NOMO-1 treated with dmso at 0.1 percent for 144 hours (cell line): ENCODE results near the gene RIOK1.

Experiments
- DNase-seq: peaks from one replicate; lab custom pipeline; 2025; ENCODE audit not compliant: unreplicated experiment; lab: John Stamatoyannopoulos, UW

The RIOK1 gene

DNA sequence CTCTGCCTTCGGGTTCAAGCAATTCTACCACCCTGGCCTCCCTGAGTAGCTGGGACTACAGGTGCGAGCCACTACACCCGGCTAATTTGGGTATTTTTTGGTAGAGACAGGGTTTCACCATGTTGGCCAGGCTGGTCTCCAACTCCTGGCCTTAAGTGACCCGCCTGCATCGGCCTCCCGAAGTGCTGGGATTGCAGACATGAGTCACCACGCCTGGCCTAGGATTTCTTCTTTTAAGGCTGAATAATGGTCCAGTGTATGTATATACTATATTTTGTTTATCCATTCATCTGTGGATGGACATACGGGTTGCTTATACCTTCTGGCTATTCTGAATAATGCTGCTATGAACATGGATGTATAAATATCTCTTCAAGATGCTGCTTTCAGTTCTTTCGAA, 17.1 kb downstream of the RIOK1 start:
- DNase-seq = no peak

DNA sequence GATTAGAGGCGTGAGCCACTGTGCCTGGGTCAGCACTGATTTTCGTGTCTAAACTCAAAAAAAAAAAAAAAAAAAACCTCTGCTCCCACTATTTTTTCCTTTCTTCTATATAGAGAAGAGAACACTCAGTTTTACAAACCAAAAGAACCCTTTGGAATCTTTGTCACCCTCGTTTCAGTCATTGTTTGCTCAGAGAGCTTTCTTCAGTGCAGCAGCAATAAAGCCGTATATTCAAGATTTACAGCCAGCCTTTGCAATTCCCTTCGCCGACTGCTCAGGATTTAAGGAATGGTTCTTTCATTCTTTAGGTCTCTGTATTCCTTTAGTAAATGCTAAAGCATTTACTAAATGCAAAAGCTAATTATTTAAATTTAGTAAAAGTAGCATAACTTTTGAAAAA, 20.1 kb downstream of the RIOK1 start:
- DNase-seq = no peak

DNA sequence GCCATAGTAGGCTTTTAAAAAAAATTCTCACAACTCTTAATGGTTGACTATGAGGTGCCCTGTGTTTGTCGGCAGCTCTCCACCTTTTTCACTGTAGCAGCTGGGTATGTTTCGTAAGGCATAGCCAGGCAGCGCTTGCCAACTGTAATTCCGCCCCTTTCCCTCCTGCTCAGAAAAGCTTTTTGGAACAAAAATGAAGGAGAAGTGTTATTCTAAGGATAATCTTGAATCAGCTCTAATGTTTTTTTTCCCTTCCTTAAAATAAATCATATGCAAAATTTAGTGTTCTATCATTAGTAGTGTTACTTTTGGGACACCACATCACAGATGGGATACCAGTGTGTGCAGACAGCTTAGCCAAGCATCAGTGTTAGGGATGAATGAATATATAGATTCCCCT, 21.2 kb downstream of the RIOK1 start:
- DNase-seq = no peak

DNA sequence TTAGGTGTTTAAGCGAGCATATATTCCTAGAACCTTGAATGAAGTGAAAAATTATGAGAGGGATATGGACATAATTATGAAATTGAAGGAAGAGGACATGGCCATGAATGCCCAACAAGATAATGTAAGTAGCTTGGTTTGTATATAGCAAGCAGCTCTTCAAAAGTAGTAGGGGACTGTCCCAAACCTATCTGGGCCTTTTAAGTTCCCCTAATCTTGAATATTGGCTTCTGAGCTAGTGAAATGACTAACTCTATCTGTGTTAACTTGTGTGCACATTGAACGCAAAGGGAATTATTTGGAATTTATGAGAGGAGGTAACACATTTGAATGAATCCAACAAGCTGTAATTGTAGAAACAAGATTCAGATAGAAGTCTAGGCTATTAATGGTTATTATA, 21.7 kb downstream of the RIOK1 start:
- DNase-seq = no peak

DNA sequence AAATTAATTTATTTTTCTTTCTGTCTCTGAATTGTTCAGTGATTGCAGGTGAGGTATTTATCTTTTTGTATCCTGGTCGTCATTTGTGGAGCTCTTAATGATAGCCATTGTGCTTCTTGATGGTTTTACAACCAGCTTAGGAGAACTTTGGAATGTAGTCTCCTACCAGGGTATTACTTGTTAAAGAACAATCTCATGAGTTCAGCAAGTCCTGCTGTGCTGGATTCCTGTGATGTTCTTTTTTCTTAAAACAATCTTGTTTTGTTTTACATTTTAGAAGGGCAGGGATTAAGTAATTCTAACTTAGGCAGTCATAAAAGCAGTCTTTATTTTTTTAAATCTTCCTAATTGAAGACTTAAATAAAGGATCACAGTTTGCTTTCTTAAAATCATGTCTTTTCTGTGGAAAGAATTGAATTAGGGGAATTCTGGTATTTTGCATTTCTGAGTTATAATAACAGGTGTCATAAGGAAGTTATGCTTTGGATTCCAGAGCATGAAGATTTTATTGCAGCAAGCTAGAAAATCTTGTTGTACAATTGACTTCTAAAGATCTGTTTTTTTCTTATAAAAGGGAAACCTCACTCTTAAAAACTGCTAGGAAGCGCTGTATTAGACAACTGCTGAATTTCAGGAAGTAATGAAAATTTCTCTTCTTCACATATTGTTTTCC, 23.7 kb downstream of the RIOK1 start:
- no peak for DNase-seq

DNA sequence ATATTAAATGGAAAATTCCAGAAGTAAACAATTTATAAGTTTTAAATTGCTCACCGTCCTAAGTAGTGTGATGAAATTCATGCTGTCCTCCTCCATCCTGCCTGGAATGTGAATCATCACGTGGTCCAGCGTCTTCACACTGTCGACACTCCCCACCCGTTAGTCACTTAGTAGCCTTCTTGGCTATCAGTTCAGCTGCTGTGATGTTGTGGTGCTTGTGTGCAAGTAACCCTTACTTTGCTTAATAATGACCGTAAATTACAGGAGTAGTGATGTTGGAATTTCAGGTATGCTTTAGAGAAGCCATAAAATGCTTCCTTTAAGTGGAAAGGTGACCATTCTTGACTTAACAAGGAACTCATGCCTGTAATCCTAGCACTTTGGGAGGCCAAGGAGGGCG, 25.2 kb downstream of the RIOK1 start:
- no peak for DNase-seq

DNA sequence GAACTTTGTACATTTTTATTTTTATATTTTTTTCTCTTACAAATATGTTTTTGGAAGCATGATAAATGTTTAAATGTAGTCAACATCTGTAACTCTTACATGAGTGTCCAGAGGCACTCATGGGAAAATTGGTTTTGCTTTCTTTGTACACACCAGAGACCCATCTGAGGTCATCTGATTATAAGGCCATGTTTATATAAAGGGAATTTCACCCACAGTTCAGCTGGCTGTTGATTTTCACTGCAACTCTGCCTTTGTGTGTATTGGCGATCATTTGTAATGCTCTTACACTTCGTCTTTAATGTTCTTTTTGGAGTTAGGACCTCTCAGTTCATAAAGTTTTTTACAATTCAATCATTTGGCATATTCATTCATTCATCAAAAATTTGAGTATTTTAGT, 28.1 kb downstream of the RIOK1 start:
- DNase-seq = no peak

DNA sequence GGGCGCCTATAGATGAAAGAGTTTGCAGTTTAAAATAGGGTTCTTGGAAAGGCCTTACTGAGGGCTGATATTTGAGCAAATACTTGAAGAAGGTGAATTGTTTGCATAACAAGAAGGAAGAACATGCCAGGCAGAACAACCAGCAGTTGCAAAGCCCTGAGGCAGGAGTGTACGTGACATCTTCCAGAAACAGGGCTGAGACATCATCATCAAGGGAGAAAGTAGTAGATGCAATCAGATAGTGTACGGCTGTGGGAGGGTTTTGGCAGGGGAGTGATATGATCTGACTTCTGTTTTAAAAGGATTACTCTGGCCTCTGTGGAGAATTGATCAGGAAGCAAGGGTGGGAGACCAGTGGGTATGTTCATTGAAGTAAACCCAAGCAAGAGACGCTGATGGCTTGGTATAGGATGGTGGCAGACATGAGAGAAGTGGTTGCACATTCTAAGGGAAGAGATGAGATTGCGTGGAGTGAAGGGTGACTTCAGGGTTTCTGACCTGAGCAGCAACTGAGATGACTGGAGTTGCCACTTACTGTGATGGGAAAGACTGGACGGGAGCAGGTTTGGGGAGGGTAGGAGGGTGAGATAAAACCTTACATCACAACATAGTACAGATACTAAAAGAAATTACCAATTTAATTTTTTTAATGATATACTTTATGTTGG, 28.8 kb downstream of the RIOK1 start:
- no peak for DNase-seq

DNA sequence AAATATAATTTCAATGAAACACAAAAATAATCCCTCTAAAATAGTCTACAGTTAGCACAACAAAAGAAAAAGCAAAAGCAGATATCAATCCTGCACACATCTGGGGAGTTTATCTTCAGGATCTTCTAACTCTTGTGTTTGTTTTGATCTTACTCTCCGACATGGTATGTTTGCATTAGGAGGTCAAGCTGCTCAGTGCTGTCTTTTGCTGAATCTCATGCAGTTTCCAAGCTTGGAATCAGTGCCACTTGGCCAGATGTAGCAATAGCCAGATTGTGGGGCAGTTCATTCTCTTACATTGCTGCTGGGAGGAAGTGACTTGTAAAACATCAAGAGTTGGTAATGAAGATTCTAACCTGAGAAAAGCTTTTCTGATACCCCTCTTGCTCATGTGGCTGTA, 29.5 kb downstream of the RIOK1 start:
- DNase-seq = no peak

DNA sequence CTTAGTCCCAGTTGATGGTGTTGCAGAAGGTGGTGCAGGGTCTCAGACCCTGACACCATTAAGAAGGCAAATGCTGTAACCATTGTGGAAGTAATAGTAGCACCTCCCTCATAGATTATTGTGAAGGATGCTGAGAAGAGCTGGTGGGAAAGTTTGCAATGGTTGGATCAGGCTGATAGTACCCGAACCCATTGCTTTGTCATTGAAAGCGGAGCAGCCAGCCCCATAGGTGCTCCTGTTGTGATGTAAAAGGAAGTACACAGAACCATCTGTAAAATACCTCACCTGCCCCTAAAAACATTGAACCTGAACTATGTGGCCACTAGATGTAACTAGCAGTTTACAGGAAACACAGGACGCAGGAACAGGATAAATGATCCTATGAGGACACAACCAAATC, 31.5 kb downstream of the RIOK1 start:
- DNase-seq = no peak

DNA sequence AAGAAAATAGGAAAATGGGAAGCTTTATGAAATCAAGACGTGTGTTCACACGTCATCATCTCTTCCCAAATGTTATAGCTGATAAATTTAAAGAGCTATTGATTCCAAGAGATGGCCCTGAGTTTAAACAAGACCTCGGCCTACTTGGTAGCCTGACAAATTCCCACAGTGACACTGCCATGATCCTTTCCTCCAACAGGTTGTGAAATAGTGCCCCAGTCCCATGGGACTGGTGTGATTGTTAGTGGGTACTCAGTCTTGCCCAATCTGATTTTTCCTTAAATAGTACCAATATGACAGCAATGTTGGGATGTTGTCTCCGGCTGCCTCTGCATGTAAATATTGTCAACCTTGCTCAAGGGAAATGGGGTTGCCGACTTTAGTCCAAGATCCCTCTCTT, 34.5 kb downstream of the RIOK1 start:
- DNase-seq = no peak

DNA sequence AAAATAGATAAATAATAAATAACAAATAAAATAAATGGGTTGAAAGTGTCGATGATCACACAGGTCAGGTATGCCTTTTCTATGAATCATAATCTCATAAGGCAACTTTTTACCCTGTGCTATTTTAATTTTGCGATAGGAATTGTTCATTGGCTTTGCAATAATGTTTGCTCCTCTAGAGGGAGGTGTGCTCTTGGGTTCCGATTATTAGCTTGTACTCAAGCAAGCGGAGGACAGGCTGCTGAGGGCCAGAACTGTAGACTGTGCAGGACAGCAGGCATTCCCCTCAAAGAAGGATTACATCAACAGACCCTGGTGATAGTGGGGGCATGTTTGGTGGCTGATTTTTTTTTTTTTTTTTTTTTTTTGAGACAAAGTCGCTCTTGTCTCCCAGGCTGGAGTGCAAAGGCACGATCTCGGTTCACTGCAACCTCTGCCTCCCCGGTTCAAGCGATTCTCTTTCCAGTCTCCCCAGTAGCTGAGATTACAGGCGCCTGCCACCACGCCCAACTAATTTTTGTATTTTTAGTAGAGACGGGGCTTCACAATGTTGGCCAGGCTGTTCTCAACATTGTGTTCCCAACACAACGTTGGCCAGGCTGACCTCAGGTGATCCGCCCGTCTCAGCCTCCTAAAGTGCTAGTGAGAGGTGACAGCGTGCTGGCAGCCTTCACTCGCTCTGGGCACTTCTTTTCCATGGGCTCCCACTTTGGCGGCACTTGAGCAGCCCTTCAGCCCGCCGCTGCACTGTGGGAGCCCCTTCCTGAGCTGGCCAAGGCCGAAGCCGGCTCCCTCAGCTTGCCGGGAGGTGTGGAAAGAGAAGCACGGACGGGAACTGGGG, 35.6 kb downstream of the RIOK1 start:
- DNase-seq = peak; percentile 47

DNA sequence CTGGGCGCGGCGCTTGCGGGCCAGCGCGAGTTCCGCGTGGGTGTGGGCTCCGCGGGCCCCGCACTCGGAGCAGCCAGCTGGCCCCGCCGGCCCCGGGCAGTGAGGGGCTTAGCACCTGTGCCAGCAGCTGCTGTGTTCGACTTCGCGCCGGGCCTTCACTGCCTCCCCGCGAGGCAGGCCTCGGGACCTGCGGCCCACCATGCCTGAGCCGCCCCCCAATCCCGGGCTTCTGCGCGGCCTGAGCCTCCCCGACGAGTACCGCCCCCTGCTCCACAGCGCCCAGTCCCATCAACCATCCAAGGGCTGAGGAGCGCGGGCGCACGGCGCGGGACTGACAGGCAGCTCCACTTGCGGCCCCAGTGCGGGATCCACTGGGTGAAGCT, 36.2 kb downstream of the RIOK1 start:
- DNase-seq = no peak

DNA sequence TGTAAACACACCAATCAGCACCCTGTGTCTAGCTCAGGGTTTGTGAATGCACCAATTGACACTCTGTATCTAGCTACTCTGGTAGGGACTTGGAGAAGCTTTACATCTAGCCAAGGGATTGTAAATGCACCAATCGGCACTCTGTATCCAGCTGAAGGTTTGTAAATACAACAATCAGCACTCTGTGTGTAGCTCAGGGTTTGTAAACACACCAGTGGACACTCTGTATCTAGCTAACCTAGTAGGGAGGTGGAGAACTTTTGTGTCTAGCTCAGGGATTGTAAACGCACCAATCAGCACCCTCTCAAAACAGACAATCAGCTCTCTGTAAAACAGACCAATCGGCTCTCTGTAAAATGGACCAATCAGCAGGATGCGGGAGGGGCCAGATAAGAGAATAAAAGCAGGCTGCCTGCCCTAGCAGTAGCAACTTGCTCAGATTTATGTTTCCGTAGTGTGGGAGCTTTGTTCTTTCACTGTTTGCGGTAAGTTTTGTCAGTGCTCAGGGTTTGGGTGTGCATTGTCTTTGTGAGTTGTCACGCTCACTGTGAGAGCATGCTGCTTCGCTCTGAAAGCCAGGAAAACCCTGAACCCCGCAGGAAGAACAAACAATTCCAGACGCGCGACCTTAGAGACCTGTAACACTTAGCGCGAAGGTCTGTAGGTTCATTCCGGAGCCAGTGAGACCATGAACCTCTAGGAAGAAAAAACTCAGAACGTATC, 37.0 kb downstream of the RIOK1 start:
- no peak for DNase-seq

DNA sequence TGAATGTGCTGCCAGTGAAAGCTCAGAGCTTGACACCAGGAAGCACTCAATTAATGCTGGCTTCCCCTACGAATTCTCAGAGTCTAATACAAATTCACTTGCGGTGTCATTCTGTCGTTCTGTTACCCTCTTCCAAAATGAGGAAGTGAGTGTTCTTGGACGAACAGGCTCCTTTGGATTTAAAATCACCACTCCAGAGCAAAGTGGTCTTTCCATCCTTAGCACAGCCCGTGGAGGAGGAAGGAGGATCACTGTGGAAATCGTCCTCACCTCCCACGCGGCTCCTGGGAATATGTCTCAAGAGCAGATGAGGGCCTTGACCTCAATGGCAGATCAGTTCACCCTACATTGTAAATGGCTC, 41.7 kb downstream of the RIOK1 start:
- peak; percentile 69 for DNase-seq

DNA sequence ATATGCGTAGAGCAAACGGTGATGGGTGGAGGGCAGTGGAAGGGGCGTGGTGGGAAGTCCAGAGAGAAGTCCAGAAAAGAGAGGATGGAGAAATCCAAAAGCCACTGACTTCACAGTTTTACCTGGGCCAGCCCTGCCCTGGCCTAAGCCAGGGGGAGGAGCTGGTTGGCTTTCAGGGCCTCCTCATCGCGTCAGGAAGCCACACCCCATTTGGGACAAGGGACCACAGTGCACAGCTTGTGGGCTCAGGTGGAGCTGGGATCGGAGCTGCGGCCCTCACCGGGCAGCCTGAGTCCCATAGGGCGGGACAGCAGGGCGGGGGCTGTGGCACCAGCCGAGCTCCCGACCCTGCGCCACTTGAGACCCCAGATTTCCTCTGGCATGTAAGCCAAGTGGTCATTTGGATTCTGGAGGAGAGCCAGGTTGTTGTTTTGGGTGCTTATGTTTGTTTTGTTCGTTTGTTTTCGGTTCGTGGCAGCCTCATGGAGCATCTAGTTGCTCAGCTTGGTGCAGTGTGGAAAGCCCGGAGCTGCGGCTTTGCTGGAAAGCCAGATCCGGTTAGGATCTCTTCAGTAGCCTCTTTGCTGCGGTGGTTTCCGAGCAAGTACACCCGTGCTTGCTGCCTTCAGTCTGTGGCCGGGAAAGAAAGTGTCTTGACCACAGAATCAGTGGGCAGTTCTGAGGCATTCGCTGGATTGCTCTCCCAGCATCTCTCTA, 42.2 kb downstream of the RIOK1 start:
- DNase-seq = no peak

DNA sequence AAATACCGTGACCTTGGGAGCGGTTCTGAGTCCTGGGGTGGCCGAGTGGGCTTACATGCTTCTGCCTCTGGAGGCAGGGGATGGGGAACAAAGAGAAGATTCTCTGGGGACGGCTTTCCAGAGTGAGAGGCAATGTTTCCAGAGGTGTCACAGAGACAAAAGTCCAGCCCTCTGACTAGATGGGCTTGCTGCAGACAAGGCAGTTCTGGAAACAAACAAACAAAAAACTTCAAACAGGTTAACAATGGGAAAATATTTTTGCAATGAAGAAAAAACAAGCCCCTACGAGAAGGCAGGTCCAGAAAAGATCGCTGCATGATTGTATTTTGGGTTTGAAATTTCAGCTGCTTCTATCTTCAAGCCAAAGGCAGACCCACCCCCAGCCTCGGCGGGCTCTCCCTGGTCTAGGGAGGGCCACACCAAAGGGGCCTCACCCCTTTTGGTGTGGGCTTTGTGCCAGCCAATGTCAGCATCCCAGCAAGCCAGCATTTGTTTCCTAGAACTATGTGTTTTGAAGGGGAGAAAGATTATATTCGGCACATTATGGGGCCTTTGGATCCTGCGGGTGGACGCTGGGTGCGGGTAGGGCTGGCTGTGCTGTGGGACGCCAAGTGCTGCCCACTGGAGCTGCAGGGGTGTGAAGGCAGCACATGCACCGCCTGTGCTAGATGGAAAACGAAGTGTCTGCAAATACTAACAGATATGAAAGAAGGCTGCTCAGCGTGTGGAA, 42.9 kb downstream of the RIOK1 start:
- no peak for DNase-seq

DNA sequence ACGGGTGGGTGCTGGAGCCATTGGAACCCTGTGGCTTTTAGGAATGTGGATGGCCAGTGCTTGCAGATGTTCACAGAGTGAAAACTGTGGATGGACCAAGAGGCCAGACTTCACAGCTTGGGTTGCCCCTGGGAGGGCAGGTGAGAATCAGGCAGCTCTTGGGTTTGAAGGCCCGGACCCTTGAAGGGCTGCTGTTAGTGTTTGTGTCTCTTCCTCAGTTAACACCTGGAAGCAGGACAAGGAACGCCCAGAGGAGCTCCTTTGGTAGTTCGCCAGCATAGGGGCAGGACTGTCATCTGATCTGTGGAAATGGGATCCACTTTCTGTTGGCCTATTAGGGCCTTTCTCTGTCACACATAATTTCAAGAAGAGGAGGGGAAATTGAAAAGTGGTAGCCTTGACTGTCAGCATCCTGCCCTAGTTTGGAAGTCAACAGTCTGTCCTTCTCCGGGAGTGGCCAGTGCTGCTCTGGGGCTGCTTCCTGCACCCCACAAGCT, 43.6 kb downstream of the RIOK1 start:
- no peak for DNase-seq

DNA sequence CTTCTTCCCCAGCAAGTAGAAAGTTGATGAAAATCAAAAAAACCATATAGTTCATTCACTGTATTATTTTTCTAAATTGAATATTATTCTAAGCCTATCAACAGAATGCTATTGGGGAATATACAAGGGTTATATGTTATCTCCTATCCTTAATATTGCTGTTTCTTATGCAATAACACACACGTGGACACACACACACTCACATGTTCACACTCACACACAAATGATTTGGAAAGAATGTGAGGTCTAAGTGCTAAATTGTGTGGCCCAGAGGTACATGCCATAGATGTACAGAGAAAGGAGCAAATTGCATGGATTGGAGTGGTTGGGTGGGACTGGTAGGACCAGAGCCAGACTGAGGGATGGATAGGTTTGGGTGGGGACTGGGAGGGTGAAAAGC, 45.1 kb downstream of the RIOK1 start:
- no peak for DNase-seq

DNA sequence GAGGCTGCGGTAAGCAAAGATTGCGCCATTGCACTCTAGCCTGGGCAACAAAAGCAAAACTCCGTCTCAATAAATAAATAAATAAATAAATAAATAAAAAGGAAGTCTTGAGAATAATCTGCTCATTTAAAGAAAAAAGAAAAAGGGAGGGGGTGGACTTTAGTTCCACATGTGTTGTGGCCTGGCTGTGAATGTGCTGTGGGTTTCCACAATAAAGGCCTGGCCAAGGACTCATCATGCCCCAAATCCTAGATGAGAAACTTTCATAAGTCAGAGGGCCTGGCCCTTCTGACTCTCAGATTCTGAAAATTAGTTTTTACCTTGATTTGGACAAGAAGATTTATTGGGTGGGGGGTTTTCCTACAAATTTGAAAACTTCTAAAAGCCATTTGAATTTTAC, 48.4 kb downstream of the RIOK1 start:
- peak; percentile 20 for DNase-seq
